ENCODE measurements around the gene ENPEP.
"Not testable (repeated sequence)": the region's sequence is repeated elsewhere in the genome, so short reads cannot be mapped to it uniquely, and the experiment has no call there.

Gene ENPEP

GRCh38 chr4:110475881-110476818 is at the start of gene ENPEP:
TSS of gene ENPEP (plus strand) at chr4:110476155. CDS start at chr4:110476415, 260 bp downstream.
- no peak for DNase-seq

GRCh38 chr4:110431805-110432204 is 44.1 kb upstream of the ENPEP start:
- DNase-seq = not testable (repeated sequence)

- DNase-seq = not testable (repeated sequence)
Measured at GRCh38 chr4:110437292-110437691, 38.7 kb upstream of the ENPEP start.

- DNase-seq = not testable (repeated sequence)
Measured at GRCh38 chr4:110439209-110439608, 36.7 kb upstream of the ENPEP start.

GRCh38 chr4:110442309-110442708 is 33.6 kb upstream of the ENPEP start:
- no peak for DNase-seq

- DNase-seq = no peak
Measured at GRCh38 chr4:110442788-110443187, 33.2 kb upstream of the ENPEP start.

- DNase-seq = no peak
Measured at GRCh38 chr4:110449947-110450346, 26.0 kb upstream of the ENPEP start.

- no peak for DNase-seq
Measured at GRCh38 chr4:110452546-110452945, 23.4 kb upstream of the ENPEP start.

GRCh38 chr4:110454441-110454840 is 21.5 kb upstream of the ENPEP start:
- no peak for DNase-seq

- no peak for DNase-seq
Measured at GRCh38 chr4:110458494-110459266, 17.3 kb upstream of the ENPEP start.

GRCh38 chr4:110460074-110460746 is 15.7 kb upstream of the ENPEP start:
- no peak for DNase-seq

GRCh38 chr4:110467400-110467799 is 8.6 kb upstream of the ENPEP start:
- DNase-seq = no peak

GRCh38 chr4:110472583-110473329 is 3.2 kb upstream of the ENPEP start:
- DNase-seq = no peak

GRCh38 chr4:110474481-110474880 is 1.5 kb upstream of the ENPEP start:
- no peak for DNase-seq

GRCh38 chr4:110475080-110475479 is 875 bp upstream of the ENPEP start:
- DNase-seq = not testable (repeated sequence)

GRCh38 chr4:110477836-110478235 is 1.9 kb downstream of the ENPEP start:
- DNase-seq = no peak

GRCh38 chr4:110480031-110480549 is 4.1 kb downstream of the ENPEP start:
- DNase-seq = no peak

GRCh38 chr4:110480746-110481271 is 4.9 kb downstream of the ENPEP start:
- DNase-seq = no peak

GRCh38 chr4:110483516-110483915 is 7.6 kb downstream of the ENPEP start:
- no peak for DNase-seq

- DNase-seq = no peak
Measured at GRCh38 chr4:110484029-110484428, 8.1 kb downstream of the ENPEP start.

GRCh38 chr4:110484767-110485166 is 8.8 kb downstream of the ENPEP start:
- no peak for DNase-seq

- no peak for DNase-seq
Measured at GRCh38 chr4:110485452-110485851, 9.5 kb downstream of the ENPEP start.

Measured in CD4-positive, alpha-beta T cell treated with Interferon gamma for 1 hour (primary cell).